ENCODE data around the gene TBC1D25.

Gene TBC1D25

DNA sequence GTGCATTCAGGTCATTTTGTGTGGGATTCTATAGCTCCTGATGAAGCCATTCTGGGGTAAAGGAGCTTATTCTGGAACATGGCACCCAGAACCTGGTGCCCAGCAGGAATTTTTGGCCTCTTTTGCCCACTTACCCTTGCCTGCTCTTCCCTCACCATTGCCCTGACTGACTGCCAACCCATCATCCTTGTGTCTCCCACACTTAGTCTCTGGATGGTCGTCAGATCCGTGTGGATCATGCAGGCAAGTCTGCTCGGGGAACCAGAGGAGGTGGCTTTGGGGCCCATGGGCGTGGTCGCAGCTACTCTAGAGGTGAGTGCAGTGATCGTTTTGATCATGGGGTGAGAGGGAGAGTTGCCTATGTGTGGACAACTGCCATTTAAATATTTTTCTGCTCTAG lies 36.6 kb downstream of the TBC1D25 start:
- Histone ChIP-seq H3K4me1 (ENCODE audit: control insufficient read depth, insufficient read depth, low read length) (peaks cover 3% of the 10 kb centered on the region; the same call in 1 of the 2 replicates), H3K27ac (ENCODE audit: extremely low read depth, low read depth, low read length) (no peak overlapping the region), H3K9me3 (ENCODE audit: control insufficient read depth, insufficient read depth, low read depth, low read length) (no peaks in the 10 kb centered on the region), H3K4me3 (ENCODE audit: low read depth, low read length) (no peak overlapping the region), H3K36me3 (ENCODE audit: control insufficient read depth in 2 of 2, insufficient read depth in 1 of 2, low read length in 2 of 2) (peaks cover 8 to 52% of the 10 kb centered on the region in 2 experiments)
- no peak for TF ChIP-seq ZNF37A (tag by site-specific recombination; IDR thresholded peaks at IDR 0.05)
- TF ChIP-seq ZNF221 (tag by site-specific recombination; IDR thresholded peaks at IDR 0.05; ENCODE audit: borderline replicate concordance) = no peak
- no peak for TF ChIP-seq ZBTB48 (tag by site-specific recombination; IDR thresholded peaks at IDR 0.05)
- no peak for TF ChIP-seq ZFP37 (tag by site-specific recombination; IDR thresholded peaks at IDR 0.05)
- no peak for TF ChIP-seq ZNF302 (tag by site-specific recombination; IDR thresholded peaks at IDR 0.05; ENCODE audit: low read depth)
- no peak for TF ChIP-seq GLIS1 (tag by site-specific recombination; IDR thresholded peaks at IDR 0.05)
- TF ChIP-seq ZNF354C (tag by site-specific recombination; IDR thresholded peaks at IDR 0.05; ENCODE audit: borderline replicate concordance, low read depth) = no peak
- no peak for TF ChIP-seq ZNF24 (tag by site-specific recombination; IDR thresholded peaks at IDR 0.05)
- no peak for TF ChIP-seq KLF9 (tag by site-specific recombination; IDR thresholded peaks at IDR 0.05; ENCODE audit: low read depth)
- TF ChIP-seq ZNF10 (tag by site-specific recombination; IDR thresholded peaks at IDR 0.05) = no peak
- TF ChIP-seq ZIC2 (tag by site-specific recombination; IDR thresholded peaks at IDR 0.05) = no peak
- no peak for TF ChIP-seq ZNF624 (tag by site-specific recombination; IDR thresholded peaks at IDR 0.05)
- no peak for TF ChIP-seq ZNF350 (tag by site-specific recombination; IDR thresholded peaks at IDR 0.05)
- no peak for TF ChIP-seq ZNF585B (tag by site-specific recombination; IDR thresholded peaks at IDR 0.05)
- TF ChIP-seq, protein P1, sequence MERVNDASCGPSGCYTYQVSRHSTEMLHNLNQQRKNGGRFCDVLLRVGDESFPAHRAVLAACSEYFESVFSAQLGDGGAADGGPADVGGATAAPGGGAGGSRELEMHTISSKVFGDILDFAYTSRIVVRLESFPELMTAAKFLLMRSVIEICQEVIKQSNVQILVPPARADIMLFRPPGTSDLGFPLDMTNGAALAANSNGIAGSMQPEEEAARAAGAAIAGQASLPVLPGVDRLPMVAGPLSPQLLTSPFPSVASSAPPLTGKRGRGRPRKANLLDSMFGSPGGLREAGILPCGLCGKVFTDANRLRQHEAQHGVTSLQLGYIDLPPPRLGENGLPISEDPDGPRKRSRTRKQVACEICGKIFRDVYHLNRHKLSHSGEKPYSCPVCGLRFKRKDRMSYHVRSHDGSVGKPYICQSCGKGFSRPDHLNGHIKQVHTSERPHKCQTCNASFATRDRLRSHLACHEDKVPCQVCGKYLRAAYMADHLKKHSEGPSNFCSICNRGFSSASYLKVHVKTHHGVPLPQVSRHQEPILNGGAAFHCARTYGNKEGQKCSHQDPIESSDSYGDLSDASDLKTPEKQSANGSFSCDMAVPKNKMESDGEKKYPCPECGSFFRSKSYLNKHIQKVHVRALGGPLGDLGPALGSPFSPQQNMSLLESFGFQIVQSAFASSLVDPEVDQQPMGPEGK (tag by site-specific recombination; IDR thresholded peaks at IDR 0.05) = no peak
- ChIA-PET CTCF (interaction anchor here (1.0 kb wide), 1 partner anchor 102 kb away, joined by 3 read pairs; no protein-coding TSS in a partner anchor), POLR2A (no interaction called here)

DNA sequence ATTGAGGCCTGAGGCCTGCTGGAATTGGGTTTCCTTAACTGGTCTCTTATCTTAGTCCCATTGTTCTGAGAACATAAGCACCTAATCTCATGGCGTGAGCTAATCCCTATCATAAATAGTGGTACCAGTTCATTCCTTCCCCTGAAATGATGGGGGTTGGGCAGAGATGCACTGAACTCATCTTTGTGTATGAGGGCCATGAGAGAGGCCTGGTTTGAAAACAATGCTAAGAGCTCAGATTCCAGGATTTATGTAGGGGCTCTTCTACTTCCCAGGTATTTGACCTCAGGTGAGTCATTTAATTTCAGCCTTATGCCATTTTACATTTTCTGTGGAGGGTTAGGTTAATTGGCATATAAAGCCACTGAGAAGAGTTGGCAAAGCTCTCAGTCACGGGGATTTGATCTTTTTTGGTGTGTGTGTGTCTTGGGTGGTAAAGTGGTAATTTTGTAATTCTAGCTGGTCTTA lies 39.2 kb downstream of the TBC1D25 start:
- ChIA-PET POLR2A (interaction anchor here (0.6 to 1.8 kb wide), 9 partner anchors 11 to 379 kb away, joined by 3 to 5 read pairs (median 4); partner anchors contain the start of gene TBC1D25), CTCF (interaction anchor here (0.7 kb wide), 1 partner anchor 26 kb away, joined by 3 read pairs; no protein-coding TSS in a partner anchor)
- Histone ChIP-seq H3K27ac (ENCODE audit: extremely low read depth, low read depth, low read length) (no peak overlapping the region), H3K4me3 (ENCODE audit: low read depth, low read length) (no peak overlapping the region), H3K36me3 (ENCODE audit: control insufficient read depth in 2 of 2, insufficient read depth in 1 of 2, low read length in 2 of 2) (peaks cover 8 to 52% of the 10 kb centered on the region in 2 experiments), H3K9me3 (ENCODE audit: control insufficient read depth, insufficient read depth, low read depth, low read length) (no peaks in the 10 kb centered on the region), H3K4me1 (ENCODE audit: control insufficient read depth, insufficient read depth, low read length) (peaks cover 3% of the 10 kb centered on the region; the same call in 1 of the 2 replicates)
- TF ChIP-seq ZNF350 (tag by site-specific recombination; IDR thresholded peaks at IDR 0.05) (no peak), YY1 (tag by site-specific recombination; IDR thresholded peaks at IDR 0.05) (no peak), MYNN (tag by site-specific recombination; IDR thresholded peaks at IDR 0.05; ENCODE audit: borderline replicate concordance) (no peak), TCF7L2 (IDR thresholded peaks at IDR 0.05; ENCODE audit: borderline replicate concordance, low read depth, low read length) (no peak), ZNF302 (tag by site-specific recombination; IDR thresholded peaks at IDR 0.05; ENCODE audit: low read depth) (no peak), ZBTB8A (tag by site-specific recombination; IDR thresholded peaks at IDR 0.05) (no peak), ZNF24 (tag by site-specific recombination; IDR thresholded peaks at IDR 0.05) (no peak), ZNF560 (tag by site-specific recombination; IDR thresholded peaks at IDR 0.05; ENCODE audit: borderline replicate concordance) (no peak), ZNF366 (tag by site-specific recombination; conservative IDR thresholded peaks at IDR 0.05) (no peak), PRDM1 (tag by site-specific recombination; IDR thresholded peaks at IDR 0.05) (no peak), ZNF830 (tag by site-specific recombination; IDR thresholded peaks at IDR 0.05; ENCODE audit: low read depth) (no peak), SP7 (tag by site-specific recombination; IDR thresholded peaks at IDR 0.05) (peak; percentile 57; the same call in 1 of the 2 replicates), ZNF629 (tag by site-specific recombination; IDR thresholded peaks at IDR 0.05) (peak; percentile 45; the same call in 1 of the 2 replicates), ZNF585B (tag by site-specific recombination; IDR thresholded peaks at IDR 0.05) (no peak), ZNF624 (tag by site-specific recombination; IDR thresholded peaks at IDR 0.05) (no peak), ZNF513 (tag by site-specific recombination; IDR thresholded peaks at IDR 0.05) (no peak), ZNF214 (tag by site-specific recombination; IDR thresholded peaks at IDR 0.05; ENCODE audit: borderline replicate concordance) (no peak), ZNF843 (tag by site-specific recombination; IDR thresholded peaks at IDR 0.05) (no peak; the same call in 1 of the 2 replicates), GLI4 (tag by site-specific recombination; IDR thresholded peaks at IDR 0.05) (no peak), ZEB2 (tag by site-specific recombination; IDR thresholded peaks at IDR 0.05) (no peak), ZNF221 (tag by site-specific recombination; IDR thresholded peaks at IDR 0.05; ENCODE audit: borderline replicate concordance) (no peak)
- TF ChIP-seq, protein P2, sequence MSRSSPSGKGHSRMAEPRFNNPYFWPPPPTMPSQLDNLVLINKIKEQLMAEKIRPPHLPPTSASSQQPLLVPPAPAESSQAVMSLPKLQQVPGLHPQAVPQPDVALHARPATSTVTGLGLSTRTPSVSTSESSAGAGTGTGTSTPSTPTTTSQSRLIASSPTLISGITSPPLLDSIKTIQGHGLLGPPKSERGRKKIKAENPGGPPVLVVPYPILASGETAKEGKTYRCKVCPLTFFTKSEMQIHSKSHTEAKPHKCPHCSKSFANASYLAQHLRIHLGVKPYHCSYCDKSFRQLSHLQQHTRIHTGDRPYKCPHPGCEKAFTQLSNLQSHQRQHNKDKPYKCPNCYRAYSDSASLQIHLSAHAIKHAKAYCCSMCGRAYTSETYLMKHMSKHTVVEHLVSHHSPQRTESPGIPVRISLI (tag by site-specific recombination; IDR thresholded peaks at IDR 0.05) = no peak
